GM18861 (cell line): ENCODE measurements around the gene KIF11.
A peak's percentile ranks its signal among the peaks of the same experiment; 100 is the strongest.
"Not testable (repeated sequence)": the region's sequence is repeated elsewhere in the genome, so short reads cannot be mapped to it uniquely, and the experiment has no call there.

Experiments used
- ATAC-seq: cut with Tn5 transposase; IDR thresholded peaks from one replicate; pipeline ENCODE4 v1.9.1; 2021; ENCODE audit not compliant: unreplicated experiment

The KIF11 gene

DNA sequence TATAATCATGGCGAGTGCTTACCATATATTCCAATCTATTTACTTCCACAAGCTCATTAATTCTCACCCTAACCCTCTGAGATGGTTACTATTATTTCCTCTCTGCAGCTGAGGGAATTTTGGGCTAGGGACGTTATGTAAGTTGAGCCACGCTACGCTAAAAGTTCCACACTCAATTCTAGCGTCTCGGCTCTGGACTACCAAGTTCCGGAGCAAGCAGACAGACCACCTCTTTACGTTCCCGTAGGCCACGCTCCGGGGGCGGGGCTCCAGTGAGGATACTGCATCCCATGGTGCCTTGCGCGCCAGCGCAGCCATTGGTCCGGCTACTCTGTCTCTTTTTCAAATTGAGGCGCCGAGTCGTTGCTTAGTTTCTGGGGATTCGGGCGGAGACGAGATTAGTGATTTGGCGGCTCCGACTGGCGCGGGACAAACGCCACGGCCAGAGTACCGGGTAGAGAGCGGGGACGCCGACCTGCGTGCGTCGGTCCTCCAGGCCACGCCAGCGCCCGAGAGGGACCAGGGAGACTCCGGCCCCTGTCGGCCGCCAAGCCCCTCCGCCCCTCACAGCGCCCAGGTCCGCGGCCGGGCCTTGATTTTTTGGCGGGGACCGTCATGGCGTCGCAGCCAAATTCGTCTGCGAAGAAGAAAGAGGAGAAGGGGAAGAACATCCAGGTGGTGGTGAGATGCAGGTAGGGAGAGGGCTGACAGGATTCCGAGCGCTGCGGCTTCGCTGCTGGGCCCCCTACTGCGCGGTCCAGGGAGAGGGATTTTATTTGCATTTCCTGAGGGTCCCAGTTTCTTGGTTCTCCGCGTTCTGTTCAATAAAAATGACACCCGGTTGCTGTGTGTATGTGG lies at the start of gene KIF11:
Gene KIF11 (plus strand): TSS at position 370 of the 858 bp plus-strand sequence. CDS start 246 bp downstream, at position 616.
- ATAC-seq = peak; percentile 78

DNA sequence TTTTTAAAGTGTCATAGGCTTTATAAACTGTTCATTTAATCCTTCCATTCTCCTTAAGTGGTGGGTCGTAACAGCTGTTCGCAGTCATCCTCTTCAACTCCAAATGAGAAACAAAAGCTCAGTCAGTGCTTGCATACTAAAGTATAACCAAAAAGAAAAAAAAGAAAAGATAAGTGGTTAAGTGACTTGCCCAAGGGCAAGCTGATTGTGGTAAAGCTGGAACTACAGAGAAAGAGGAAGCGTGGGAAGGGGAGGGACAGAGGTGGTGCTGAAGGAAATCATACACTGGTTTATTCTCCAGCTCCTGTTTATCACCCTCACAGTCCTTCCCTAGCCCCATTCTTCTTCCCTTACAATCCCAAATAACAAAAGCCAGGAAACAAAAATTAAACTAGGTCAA lies 48.6 kb upstream of the KIF11 start:
- no peak for ATAC-seq

DNA sequence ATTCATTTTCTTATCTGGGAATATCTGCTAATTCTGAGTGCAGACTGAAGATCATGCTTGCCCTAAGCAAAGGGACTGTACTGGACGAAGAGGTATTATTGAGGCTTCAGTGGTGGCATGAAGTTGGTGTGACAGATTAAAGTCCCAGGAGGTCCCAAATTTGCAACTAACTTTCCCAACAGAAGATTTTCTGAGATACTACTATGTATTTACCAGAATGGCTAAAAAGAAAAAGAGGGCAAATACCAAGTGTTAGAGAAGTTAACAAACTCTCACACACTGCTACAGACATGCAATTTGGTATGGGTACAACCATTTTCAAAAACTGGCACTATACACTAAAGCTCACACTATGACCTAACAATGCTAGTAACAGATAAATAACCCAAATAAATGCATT lies 47.4 kb upstream of the KIF11 start:
- no peak for ATAC-seq

DNA sequence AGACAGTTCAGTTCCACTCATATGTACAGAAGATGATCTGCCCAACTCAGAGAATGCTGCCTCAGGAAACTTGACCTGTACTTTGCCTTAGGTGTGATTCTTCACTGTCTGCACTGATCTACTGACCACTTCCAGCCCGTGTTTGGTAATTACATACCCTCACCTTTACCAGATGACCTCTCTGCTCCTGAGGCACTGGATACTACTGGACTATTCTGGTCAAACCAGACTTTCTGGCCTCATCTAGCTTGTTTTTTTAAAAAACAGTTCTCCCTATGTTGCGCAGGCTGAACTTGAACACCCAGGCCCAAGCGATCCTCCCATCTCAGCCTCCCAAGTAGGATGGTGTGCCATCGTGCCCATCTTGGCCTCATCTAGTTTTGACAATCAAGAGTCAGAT lies 45.3 kb upstream of the KIF11 start:
- ATAC-seq = no peak

DNA sequence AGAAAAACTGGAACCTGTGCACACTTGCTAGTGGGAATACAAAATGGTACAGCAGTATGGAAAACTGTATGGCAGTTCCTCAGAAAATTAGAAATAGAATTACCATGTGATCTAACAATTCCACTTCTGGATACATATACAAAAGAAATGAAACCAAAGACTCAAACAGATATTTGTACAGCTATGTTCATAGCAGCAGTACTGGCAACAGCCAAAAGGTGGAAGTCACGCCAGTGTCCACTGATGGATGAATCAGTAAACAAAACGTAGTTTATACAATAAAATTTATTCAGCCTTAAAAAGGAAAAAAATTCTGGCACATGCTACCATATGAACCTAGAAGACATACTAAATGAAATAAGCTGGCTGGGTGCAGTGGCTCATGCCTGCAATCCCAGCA lies 42.0 kb upstream of the KIF11 start:
- no peak for ATAC-seq

DNA sequence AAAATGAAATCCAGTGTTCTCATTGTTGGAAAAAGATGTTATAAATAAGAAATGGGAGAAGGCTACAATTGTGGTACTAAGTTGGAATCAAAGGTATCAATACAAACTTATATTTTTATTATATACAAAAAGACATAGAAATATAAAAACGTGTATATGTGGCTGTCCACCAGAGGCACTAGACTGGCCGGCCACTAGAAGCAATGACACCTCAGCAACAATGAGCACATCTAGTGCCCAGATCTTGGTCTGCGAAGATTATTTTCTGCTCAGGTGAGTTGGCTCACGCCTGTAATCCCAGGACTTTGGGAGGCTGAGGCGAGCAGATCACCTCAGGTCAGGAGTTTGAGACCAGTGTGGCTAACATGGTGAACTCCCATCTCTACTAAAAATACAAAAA lies 40.6 kb upstream of the KIF11 start:
- ATAC-seq = no peak

DNA sequence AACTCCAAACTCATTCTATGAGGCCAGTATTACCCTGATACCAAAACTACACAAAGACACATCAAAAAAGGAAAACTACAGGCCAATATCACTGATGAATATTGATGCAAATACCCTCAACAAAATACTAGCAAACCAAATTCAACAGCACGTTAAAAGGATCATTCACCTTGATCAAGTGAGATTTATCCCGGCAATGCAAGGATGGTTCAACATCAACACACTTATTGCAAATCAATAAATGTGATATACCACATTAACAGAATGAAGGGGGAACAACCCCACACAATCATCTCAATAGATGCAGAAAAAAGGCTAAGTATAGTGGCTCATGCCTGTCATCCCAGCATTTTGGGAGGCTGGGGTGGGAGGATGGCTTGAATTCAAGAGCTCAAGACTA lies 39.0 kb upstream of the KIF11 start:
- ATAC-seq = no peak

DNA sequence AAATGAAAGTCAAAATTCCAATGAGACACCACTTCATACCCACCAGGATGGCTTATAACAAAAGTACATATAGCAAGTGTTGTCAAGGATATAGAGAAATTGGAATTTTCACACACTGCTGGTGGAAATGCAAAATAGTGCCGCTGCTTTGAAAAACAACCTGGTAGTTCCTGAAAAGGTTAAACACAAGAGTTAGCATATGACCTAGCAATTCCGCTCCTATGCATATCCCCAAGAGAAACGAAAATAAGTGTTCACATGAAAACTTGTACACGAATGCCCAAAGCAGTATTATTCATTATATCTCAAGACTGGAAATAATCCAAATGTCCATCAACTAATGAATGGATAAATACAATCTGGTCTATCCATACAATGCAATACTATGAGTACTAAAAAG lies 33.9 kb upstream of the KIF11 start:
- ATAC-seq = no peak

DNA sequence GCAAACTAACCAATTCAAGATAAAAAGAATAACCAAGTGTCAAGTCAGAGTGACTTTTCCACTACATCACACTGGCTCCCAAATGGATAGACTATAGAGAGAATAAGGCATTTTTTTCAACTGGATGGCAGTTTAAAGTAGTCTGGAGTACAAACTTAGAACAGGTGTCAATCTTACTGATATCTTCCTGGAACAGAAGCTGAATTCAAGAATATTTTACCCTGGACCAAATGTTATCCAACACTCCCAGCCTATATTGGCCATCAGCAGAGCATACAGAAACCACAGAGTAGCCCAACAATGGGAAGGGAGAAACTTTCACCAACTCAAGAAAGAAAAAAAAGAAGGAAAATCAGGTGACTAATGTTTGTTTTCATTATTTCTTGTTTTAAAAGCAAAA lies 30.5 kb upstream of the KIF11 start:
- no peak for ATAC-seq

DNA sequence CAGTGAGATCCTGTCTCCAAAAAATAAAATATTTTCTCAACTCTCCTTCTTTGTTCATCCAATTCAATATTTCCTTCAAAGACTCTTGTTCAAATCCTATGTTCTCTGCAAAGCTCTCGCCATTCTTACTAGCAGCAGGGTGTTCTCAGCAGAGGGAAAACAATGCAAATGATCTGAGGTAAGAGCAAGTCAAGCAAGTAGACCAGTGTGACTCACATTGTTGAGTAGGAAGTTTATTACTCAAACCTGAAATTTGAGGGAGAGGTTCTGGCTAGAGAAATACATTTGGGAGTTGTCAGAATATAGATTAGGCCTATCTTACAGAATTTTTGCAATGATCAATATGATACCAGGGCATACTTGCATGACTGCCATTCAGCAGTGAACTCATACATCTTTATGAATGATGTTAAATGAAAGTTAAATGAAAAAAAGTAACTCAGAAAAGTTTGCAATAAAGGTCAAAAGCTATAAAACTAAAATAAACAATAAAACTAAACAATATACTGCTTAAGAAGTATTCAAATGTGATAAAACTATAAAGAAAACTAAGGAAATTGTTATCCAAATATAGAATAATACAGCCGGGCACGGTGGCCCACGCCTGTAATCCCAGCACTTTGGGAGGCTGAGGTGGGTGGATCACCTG lies 24.9 kb upstream of the KIF11 start:
- peak; percentile 62 for ATAC-seq

DNA sequence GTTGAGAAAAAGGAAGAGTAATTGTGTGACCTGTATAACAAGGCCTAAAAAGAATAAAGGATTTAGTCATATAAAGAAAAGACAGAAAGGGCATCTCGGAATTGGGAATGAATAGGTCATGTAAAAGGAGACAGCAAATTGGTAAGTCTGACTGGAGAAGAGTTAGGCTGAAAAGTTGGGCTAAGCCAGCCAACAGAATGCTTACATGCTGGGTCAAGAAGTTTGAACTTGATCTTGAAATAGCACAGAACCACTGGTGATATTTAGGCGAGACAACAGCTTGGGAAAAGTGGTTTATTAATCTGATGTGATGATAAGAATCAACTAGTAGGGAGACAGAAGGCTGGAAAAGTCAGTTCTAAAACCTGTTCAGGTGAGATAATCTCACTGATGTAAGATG lies 23.9 kb upstream of the KIF11 start:
- no peak for ATAC-seq

DNA sequence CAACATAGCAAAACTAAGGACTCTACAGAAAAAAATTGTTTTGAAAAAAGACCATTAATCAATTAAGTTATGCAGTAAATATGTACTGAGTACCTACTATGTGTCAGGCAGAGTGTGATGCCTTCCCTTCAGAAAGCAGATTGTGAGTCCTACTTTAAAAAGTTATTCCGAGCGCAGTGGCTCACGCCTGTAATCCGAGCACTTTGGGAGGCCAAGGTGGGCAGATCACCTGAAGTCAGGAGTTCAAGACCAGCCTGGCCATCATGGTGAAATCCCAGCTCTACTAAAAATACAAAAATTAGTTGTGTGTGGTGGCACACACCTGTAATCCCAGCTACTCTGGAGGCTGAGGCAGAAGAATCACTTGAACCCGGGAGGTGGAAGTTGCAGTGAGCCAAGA lies 23.3 kb upstream of the KIF11 start:
- not testable (repeated sequence) for ATAC-seq

DNA sequence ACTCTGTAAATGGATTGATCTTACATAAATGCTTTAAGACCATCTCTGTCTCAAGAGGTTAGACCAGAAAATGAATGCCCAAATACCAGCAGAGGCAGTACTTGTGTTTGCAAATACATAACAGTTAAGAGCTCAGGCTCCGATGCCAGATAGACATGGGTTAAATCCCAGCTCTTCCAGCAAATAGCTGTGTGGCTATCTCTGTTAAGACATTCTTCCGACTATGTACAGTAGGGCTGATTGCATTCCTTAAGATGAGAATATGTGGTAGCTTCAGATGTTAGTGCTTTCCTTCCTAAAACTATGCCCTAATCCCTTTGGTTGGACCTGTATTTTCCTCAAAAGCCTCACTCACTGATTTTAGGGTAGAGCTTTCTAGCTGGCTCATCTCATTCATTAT lies 21.3 kb upstream of the KIF11 start:
- ATAC-seq = no peak

DNA sequence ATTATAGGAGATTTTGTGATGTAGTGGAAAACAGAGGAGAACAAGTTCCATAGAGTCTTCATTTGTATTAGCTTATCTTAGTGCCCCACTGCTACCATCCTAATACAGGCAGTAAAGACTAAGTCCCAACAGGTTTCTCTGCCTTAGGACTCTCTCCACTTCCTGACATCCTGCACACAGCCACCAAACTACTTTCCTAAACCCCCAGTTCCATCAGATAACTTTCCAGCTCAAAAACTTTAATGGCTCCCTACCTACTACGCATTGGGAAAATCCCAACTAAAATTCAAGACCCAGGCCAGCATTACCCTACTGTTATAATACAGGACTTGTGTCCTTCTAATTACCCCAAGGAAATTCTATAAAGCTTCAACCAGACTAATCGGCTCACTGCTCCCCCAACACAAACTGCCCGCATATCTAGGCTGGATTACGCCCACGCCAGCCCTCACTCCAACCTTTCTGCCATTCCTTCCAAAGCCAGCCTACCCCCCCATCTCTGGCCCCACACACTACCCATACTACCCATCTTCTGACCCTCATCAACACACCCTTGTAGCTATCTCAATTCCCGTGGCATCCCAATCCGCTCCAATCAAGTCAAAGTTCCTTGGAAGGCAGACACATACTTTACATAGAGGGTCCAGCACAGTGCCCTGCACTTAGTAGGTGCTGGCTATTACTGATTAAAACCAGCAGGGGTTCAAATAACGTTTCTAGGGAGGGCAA lies 20.4 kb upstream of the KIF11 start:
- no peak for ATAC-seq

DNA sequence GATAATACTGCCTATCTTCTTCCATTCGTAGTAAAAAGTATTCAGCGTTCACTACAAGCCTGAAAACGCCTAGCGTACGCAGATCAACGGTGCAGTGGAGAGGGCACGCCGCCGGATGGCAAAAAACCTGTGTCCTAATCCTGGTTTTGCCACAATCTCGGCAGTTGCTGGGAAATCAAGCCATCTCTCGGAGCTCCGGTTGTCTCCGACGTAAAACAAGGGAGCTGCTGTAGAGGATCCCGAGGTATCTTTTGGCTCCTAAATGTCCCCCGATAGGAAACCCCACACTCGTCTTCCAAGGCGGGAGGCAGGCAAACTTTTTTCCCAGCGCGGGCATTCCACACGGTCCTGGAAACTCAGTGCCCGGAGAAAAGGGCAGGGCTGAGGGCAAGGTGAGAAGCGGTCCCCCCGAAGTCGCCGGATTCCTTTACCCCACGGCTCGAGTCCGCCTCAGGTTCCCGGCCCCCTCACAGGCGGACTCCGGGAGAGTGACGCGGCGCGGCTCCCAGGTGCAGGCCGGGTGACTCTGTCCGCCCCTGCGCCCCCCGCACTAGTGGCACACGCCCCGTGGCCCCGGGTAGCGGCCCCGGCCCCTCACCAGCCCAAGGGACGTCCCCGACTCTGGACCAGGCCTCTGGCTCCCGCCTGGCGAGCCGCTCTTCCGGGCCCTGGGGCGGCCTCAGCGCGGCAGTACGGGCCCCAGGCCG lies 19.7 kb upstream of the KIF11 start:
- ATAC-seq = no peak

DNA sequence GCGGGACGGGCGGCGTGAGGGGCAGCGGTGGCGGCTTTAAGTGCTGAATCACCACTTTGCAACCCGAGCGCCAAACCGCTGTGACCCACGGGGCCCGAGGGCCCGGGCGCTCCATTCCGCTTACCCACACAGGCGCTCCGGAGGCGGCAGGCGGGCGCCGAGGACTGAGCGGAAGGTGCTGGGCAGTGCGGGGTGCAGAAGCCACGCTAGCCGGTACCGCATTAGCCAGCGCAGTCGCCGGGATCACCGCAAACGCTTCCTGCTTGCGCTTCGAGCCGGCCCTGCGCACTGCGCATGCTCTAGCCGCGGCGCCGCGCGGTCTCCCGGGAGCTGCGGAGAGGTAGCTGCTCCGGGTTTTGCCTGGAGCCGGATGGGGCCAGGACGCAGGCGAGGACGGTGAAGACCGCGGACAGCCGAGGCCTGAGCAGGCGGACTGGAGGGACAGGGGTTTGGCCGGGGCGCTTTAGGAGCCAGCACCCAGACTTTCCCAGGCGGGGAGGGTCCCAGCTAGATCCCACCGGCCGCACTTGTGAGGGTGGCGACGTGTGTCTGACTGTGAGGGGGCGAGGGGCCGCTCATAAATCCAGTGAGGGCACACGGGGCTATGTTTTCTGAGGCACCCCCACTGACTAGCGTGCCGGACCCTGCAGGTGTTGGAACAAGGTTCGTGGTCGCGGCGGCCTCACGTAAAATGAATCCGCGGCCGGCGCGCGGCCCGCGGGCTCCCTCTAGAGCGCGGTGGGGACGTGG lies 19.0 kb upstream of the KIF11 start, which contains the start of gene IDE:
Gene IDE (minus strand): TSS at position 296 of the 750 bp plus-strand sequence. CDS start 74 bp downstream, at position 222.
- peak; percentile 56 for ATAC-seq

DNA sequence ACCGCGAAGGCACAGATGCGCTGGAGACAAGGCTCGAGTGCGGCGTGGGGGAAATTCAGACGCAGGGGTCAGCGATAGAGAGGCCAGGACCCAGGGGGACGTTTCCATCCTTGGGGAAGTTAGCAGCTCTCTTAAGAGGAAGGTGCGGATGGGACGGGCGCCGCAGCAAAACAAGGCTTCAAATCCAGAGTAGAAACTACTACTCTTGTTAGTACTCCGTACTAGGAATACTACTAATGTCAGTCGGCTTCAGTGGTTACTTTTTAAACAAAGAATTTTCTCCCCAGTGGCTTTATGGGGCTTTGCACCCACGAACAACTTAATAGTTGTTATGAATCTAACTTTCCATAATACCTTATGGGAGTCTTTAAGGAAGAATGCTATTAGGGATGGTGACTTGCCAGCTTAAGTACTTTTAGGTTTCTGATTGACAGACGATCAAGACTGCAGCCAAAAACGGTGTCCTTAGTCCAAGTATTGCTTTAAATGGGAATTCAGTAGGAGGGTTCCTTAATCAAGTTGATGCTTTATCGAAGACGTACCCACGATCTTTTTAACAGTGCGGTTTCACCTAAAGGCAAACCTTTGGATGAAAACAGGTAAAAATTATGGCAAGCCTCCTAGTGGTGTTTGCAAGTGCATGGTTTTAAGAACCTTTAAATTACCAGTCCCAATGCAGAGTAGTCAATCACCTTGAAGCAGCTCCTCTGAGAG lies 18.2 kb upstream of the KIF11 start:
- peak; percentile 18 for ATAC-seq

DNA sequence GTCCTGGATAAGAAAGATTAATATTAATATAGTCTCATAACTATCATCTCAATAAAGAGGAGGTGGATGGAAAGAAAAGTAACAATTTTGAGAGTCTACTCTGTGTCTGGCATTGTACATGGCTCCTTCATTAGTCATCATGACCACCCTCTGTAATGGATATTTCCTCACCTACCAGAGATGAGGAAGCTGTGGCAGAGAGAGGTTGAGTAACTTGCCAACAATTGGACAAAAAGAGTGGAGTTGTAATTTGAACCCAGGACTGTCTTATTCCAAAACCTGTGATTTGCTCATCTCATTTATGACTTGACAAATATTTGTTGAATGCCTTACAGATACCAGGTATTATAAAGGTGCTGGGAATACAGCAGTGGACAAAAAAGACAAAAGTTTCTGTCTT lies 17.0 kb upstream of the KIF11 start:
- ATAC-seq = no peak

DNA sequence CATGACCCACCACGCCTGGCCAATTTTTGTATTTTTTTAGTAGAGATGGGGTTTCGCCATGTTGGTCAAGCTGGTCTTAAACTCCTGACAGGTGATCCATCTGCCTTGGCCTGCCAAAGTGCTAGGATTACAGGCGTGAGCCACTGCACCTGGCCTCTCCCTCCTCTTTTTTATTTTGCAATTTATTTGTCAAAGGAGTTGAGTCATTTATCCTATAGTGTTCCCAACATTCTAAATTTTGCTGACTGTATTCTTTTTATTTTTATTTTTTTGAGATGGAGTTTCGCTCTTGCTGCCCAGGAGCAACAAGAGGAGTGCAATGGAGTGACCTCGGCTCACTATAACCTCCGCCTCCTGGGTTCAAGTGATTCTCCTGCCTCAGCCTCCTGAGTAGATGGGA lies 10.6 kb upstream of the KIF11 start:
- not testable (repeated sequence) for ATAC-seq
